CD4-positive, CD25-positive, alpha-beta regulatory T cell (primary cell): ENCODE results near the gene POM121C. TPM values are rescaled to one million over a fixed set of nuclear protein-coding genes. Genes with fewer than 3 reads are reported as not detected.

ENCODE experiments used
- polyA plus RNA-seq, 4 donors: library from polyadenylated mRNA; unstranded; fragments of 300-500 nt; fragmentation: Illumina TruSeq; gene quantifications; one replicate each; pipeline ENCODE4 v1.2.3, GENCODE V29; 2021
- total RNA-seq: library from RNA; stranded (reverse); gene quantifications from one replicate; pipeline ENCODE4 v1.2.3, GENCODE V29; 2022

The POM121C gene
- total and polyA plus RNA-seq, 5 donors from 2014 or later, result 7.0 to 91.3 (median 10.3) TPM

Other genes starting within 250 kb of the POM121C start
- 28.2 TPM for gene TRIM73, start 90.7 kb downstream of the POM121C start, total RNA-seq
- 1 to 10 TPM in 1 of 4 donors, under 1 TPM in 3; 0.73 to 1.3 (median 0.81) TPM for gene TRIM73, start 90.7 kb downstream of the POM121C start, polyA plus RNA-seq
- gene SPDYE5, start 6.0 kb upstream of the POM121C start, total RNA-seq, result not detected
- gene SPDYE5, start 6.0 kb upstream of the POM121C start, polyA plus RNA-seq, result under 1 TPM in 1 of 4 donors, not detected in 3; 0.15 TPM